Daoy (cell line): ENCODE data around the gene GPC6. TPM values are rescaled to one million over a fixed set of nuclear protein-coding genes. Genes with fewer than 3 reads are reported as not detected.

ENCODE experiments used
- DNase-seq: peaks from one replicate; pipeline ENCODE4 v3.0.0-alpha.2; 2015; ENCODE audit warnings: low read depth
- total RNA-seq: library from RNA; depleted of rRNA; stranded (reverse); fragments of >200 nt; shearing (Covaris generic); gene quantifications from 2 replicates; pipeline ENCODE4 v1.2.3, GENCODE V29; 2014

GPC6 gene
- total RNA-seq, 1 experiment from 2014 or later, result 1.1 TPM

DNA sequence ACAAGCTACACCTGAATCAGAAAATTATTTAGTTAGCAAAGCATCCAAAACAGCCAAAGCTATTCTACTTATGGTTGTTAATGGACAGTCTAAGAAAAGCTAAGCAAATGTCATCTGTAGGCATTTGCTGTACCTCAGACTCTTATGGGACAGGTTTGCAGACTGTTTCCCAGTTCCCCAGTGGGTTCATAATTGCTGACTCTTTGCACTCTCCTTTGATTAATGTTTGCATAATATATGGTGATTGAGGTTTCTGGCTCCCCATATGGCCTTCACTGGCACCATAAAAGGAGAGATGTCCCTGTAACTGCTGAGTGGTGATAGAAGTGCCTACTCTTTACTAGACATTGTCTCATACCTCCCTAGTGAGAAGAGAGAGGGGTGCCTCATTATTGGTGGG lies 142.1 kb downstream of the GPC6 start:
- no peak for DNase-seq

DNA sequence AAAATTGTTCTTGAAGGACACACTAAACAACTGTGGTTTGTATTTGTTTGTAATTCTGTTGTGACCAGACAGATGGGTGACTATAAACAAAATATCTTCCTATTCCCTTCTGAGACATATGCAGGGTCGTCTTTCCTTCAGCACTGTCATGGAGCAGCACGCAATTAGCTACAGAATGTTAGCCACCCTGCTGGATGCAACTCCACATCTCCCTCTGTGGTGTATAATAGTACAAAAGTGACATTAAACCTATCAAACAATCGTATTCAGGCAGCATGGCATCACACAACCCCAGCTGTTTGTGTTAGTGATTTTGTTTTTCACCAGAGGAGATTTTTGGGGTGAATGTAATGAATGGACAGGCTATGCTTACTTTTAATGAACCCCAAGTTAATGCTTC lies 146.2 kb downstream of the GPC6 start:
- DNase-seq, result no peak

DNA sequence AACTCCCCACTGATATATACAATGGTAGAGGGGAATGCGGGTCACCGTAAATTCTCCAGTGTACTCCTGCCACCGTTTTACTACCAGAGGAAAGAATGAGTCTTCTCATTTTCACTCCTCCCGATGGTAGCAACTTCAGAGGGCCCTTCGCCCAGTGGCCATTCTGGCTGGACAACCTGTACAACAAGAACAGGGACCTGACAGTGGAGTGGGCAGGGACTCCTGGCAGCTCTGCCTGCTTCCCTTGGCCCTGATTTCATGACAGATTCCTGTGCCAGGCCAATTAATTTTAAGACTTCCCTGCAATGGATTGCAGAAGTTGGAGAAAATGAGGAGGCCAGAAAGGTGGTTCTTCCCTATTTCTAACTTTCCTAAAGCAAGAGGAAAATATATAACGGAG lies 148.9 kb downstream of the GPC6 start:
- no peak for DNase-seq

DNA sequence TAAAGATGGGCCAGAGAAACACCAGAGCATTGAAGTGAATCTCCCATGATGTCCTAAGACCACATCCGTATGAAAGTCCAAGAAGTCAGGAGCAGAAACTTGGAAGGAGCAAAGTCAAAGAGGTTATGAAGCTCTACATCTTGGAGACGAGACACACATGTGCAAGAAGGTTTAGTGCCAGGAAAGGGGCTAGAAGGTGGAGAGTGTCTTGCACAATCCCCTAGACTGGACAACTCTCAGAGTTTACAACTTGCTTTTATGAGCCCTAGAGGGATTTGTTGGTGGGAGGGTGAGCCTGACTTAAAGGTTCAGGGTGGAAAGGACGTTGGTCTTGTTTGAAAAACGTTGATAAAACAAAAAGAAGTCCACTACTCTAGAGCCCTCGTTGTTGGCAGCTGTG lies 150.6 kb downstream of the GPC6 start:
- DNase-seq, result no peak

DNA sequence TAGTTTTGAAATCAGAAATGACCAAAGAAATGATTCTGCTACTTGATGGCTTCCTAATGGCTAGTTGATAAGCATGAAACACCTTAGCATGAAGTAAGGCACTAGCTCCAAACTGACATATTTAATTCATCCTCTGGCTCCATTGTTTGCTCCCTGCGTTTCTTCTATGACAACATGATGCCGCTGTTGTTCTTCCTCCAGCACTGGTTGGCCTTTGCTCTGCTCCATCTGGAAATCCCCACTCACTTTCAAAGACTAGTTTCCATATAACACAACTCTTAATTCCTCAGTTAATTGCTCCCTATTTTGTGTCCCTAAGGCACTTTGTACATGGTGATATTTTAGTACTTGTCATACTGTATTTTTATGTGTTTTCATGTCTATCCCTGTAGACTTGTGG lies 151.6 kb downstream of the GPC6 start:
- no peak for DNase-seq

DNA sequence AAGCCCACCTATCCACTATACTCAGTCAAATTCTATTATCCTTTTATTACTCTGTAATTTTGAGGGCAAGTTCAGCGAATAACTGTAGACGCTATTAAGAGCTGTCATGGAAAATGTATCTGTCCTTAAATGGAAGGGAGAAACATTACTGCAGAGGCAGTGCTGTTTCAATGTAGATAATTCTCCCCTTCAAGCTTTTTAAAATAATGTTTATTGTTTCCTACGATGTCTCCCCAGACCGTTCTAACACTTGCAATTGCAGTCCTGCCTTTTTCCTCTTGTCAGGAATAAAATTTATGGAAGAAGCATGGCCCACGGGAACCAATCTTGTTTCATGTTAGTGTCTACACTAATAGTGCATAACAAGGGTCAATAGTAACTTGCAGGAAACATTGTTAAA lies 159.5 kb downstream of the GPC6 start:
- DNase-seq, result no peak

DNA sequence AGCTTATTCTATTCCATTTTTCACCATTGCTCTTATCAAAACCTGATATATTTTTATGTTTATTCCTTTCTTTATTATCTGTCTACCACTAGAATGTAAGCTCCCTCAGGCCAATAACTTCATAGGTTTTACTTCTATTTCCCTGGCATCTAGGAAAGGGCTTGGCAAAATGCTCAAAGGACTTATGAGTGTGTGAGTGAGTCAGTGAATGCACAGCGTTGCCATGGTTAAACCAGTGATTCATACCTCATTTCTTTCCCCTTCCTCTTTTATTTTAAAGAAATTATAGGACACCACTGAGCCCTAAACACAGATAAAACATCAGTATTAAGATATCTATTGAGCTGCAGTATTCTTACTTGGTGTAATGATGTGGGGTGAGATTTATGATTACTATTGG lies 162.1 kb downstream of the GPC6 start:
- peak; percentile 31 for DNase-seq

DNA sequence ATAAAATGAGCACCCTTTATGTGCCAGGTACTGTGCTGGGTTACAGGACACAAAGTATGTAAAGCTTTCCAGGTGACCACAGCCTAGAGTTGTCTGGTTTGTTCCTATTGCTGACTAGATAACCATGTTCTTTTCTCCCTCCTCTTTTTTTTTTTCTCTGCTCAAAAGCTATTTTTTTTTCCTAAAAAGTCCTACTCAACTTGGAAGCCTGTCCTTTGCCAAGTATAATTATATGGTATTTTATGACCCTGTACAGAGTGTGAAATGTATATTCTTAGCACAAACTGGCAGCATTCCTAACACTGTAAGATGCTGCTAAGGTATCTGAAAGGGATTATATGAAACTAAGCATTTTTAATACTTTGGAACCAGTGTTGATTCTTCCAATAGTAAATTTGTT lies 171.0 kb downstream of the GPC6 start:
- DNase-seq, result no peak

DNA sequence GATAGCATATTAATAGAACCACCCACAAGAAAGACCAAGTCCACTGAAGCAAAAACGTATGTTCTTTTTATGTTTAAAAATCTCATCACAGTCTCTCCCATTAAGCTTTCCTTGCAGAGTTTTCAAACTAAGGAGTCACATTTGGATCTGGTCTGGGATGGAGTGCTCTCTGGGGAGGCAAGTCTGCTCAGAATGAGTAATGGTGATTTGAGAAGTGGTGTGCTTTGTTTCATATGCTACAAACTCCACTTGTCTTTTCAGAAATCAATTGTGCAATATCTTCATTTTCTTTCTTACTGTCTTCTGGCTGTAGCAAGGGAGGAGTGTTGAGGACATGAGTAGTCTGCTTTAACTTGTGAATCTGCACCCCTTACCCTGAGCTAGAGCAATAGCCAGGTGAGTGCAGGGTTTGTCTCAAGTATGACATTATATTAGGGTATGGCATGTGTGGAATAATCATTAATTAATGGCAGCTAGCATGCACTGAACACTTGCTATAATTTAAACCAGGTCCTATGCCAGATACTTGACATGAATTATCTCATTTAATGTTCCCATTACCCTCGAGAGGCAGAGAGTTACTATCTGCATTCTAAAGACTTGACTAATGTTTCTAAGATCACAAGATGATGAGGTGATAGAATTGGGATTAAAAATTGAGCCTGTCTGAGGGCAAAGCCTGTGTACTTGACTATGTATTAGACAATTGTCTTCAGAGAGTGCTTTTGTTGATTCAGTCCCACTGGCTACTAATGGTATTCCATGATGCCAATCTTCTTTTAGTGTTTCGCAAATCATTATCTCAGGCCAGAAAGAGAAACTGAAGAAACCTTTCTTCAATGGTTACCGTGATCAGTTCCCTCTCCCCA lies 171.8 kb downstream of the GPC6 start:
- no peak for DNase-seq

DNA sequence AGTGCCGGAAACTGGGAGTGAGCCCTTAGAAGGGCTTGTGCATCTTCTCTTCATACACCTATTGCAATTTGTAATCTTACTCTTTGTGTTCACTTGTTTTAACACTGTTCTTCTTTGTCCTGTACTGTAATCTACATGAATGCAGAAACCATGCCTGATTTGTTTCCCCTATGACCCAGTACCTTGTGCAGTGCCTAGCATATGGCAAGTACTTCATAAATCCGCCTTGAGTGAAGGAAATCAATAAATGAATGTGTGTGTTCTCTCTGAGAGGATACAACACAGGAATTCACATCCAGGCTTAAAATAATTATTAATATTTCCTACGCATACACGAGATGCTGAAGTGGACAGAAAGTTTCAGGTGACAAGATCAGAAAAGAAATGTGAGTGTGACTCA lies 172.6 kb downstream of the GPC6 start:
- no peak for DNase-seq

DNA sequence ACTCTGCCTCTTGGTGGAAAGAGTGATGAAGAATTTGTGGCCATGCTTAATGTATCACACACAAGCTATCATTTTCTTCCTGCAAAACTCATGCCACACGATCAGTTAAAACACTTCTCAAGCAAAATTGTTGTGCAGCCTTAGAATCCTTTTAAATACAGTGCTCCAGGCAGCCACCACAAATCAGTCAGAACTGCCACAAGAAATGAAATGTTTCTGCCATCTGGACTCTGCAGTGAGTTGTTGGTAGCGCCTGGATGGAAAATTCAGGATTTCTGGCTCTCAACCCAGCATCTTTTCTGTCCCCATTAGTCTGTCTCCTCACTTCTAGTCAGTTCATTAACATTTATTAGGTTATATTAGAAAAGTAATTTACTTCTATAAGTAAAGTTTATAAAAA lies 179.5 kb downstream of the GPC6 start:
- DNase-seq, result no peak

DNA sequence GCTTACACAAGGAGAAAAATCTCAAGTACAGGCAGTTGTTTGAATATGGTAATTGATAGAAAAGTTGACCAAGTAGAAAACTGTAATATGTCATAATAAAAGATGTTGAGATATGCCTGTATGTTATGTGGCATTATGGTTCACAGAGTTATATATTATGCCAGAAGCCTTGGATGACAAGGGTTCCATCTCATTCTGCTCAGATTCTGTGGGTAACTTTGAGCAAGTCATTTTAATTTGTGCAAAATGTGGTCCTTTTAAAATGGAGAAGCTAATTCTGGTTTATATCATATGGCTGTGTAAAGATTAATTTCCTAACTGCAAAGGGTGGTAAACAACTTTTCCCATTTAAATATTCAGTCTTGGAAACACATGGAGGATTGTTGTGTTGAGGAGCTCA lies 180.9 kb downstream of the GPC6 start:
- no peak for DNase-seq

DNA sequence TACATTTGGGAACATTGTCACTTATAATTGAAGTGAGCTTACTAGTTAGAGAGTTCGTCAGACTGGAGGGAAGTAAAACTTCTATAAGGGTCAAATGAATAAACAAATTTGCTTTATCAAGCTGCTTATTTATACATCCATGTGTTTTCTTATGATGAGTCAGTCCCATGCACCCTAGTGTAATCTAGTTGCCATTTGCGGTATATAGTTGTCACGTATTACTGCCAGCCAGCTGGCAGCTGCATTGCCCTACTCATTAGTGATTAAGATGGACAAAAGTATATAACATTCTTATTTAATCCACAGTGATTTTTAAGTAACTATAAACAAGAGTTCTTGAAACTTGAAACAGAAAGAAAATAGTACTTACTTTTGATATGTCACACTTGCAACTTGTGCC lies 182.4 kb downstream of the GPC6 start:
- DNase-seq, result no peak

DNA sequence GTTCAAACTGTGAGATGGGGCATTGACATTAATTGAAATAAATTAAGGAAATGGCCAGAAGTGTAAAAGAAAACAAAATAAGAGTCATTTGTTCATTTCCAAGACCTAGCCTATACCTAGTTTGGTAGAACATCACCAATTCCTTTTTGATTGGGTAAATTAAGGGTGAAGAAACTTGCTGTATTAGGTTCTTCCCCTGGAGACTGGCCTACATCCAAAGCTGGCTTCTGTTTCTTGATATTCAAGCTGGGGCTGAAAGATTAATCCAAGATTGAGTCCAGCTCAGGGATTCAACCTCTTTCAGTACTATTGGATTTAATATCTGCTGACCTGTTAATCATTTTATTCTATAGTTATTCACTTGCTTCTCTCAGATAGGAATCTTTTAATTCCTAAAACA lies 183.2 kb downstream of the GPC6 start:
- no peak for DNase-seq

DNA sequence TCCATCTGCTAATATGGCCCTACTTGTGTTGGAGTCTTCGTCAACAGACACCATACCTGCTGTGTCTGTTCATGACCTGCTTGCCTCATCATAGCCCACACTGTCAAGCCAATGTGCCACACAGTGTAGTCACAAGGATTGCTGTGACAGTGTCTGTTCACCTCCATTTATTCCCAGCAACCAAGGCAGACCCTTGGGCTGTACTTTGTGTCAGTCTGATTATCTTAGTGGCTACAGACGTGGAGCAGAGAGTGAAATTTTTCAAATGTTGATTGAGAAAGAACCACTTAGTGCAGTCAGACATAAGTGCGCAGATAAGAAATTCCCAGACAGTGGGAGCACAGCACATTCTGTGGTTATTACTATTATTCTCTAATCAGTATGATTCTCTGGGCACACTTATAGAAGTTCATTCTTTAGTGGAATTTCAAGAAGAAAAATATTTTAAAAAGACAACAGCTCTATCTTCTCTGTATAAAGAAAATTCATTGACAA lies 184.6 kb downstream of the GPC6 start:
- DNase-seq, result no peak

DNA sequence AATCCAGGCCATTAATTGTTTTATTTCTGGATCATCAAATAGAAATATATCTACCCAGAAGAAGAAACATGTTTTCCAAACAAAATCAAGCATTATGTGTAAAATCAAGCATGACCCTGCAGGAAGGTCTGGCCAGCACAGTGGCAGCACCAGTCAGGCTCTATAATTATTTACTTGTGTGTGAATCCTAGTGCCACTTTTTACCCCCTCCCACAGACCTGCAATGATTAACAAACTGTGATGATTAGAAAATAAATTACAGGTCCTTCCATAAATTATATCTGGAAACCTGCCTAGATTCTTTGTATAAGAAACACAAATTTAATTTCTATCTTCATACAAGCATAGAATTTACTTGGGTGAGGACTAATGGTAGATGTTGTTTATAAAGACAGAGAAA lies 186.1 kb downstream of the GPC6 start:
- DNase-seq, result no peak

DNA sequence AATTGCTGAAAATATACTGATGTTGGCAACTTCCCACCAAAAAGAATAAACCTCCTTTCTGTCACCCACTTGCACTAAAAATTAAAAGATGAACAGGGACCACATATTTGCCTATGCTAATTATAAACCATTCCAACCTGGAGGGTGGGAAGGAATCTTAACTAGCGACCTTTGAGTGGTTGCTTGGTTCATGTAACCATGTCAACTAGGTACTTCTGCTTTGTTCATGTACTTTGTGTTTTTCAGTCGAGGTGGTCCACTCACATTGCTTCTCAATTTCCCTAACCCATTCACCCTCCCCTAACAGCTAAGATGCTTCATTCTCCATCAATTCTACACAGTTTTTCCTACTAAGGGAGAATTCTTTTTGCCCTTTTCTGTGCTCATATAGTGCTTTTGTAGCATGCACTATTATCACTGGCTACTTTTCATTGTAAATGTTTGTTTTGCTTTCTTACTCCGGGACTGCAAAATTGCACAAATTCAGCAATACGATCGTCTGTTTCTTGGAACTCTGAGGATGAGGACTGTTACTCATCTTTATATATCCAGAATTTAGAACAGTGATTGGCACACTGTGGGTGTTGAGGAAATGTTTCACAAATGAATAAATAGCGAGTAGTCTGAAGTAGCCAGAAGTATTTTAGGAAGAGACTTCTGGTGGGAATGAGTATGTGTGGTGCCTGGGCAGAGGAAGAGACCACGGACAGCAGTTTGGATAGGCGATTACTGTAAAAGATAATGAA lies 187.5 kb downstream of the GPC6 start:
- DNase-seq, result no peak

DNA sequence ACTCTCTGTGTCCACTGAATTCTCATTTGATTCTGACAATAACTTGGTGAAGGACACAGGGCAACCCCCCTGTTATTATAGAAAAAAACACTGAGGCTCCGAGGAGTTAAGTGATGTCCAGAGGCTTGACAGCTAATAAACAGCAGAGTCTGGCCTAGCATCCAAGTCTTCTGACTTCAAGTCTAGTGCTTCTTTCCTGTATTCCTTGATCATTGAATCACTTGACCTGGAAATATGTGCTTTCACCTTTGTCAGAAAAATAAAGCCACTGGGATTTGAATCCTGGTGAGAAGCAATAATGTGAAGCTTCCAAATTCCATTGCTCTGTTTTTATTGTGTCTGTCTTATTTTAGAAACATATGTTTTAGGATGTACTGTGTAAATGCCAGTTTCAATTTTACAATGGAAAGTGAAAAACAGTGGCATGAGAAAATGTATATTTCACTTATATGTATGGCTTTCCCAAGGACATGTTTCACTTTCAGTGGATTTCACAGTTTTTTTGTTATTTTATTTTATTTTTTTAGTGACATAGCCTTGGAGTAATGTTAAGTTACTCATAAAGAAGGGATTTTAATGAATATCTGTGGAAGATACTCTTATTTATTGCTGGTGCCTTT lies 190.2 kb downstream of the GPC6 start:
- DNase-seq, result no peak

DNA sequence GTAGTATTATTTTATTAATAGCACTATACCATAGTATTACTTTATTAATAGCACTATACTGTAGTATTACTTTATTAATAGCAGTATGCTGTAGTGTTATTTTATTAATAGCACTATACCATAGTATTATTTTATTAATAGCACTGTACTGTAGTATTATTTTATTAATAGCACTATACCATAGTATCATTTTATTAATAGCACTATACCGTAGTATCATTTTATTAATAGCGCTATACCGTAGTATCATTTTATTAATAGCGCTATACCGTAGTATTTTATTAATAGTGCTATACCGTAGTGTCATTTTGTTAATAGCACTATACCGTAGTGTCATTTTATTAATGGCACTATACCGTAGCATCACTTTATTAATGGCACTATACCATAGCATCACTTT lies 191.8 kb downstream of the GPC6 start:
- no peak for DNase-seq

DNA sequence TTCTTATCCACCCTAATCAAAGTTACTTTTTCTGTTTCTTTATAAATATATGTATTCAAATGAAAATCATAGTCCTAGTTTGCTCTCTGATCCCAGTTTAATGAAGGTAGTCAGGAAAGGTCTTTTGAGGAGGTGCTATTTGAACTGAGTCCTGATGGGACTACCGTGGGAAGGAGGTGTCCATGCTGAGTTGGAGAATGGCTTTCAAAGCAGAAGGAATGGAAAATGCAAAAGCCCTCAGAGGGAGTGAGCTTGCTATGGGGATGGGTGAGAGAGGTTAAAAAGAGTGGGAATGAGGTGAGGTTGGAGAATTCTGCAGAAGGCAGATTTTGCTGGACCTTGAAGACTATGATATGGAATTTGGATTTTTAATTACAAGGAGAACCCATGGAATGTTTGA lies 193.6 kb downstream of the GPC6 start:
- DNase-seq, result no peak

DNA sequence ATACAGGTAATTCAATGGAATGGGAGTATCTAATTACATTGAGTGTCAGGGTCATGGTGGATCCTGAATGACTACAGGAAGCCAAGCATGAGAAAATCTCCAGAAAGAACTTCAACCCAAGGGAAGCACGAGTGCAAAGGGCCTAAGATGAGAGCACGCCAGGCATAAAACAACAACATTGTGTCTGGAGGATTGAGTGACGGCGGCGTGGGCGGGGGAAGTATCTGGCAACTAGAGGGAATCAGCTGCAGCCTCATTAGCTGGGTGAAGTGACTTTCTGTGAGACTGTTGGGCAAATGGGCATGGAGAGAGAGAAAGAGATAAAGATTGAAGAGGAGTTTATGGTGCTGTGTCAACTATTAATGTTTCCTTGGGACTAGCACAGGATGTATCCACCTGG lies 194.3 kb downstream of the GPC6 start:
- no peak for DNase-seq

DNA sequence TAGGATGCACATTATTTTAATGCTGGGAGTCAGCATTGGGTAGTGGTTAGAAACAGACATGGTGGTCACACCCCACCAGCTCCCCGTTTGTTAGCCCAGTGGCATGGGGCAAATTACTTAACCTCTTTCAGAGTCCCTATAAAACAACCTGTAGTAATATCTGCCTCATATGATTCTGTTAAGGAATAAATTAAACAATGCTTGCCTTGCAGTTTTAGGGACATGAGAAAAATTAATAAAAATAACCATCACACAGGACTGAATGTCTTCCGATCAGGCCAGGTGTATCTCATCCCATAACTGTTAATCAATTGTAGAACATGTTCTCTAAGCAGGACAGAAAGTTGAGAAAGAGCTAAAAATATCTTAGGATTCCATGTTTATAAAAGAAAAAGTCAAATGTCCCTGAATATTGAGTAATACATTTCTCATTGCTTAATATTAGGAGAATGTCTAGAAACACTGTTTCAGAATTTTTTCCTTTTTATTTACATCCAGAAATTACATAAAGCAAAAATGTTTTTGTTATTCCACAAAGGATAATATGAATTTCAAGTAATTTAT lies 196.5 kb downstream of the GPC6 start:
- DNase-seq, result no peak
